H1 (cell line): ENCODE measurements around the gene RASA1. TPM values are rescaled to one million over a fixed set of nuclear protein-coding genes. Genes with fewer than 3 reads are reported as not detected.

Experiments
- ASH2L ChIP-seq: fragments of 200-600, 300-600 bp; sonication (generic); IDR thresholded peaks from one replicate; pipeline ENCODE4 v1.7.1; 2017; ENCODE audit warnings: low read length
- BACH1 ChIP-seq: IDR thresholded peaks from 2 replicates; pipeline ENCODE4 v1.6.1; 2012; ENCODE audit warnings: low read length, improper control_type of control experiment
- POLR2A ChIP-seq, 2 experiments: IDR thresholded peaks; 1 replicate in 1 of 2; 2 replicates in 1 of 2; pipeline ENCODE4 v1.6.1; 2011; ENCODE audit warnings: low read depth in 2 of 2, low read length in 2 of 2, mild to moderate bottlenecking in 2 of 2; ENCODE audit errors: control extremely low read depth in 1 of 2
- polyA plus RNA-seq, 7 experiments: library from polyadenylated mRNA; depleted of rRNA in 3 of 7; stranded (reverse) in 5 of 7; unstranded in 2 of 7; fragments of >200 nt in 5 of 7; fragments of 200-250 nt in 2 of 7; gene quantifications; 1 replicate in 5 of 7; 2 replicates in 1 of 7; 4 replicates in 1 of 7; pipeline versions ENCODE4 v1.2.1 to v1.2.3, GENCODE V29; 2011 to 2013; ENCODE audit warnings: missing spikeins in 2 of 7, mixed read lengths in 2 of 7
- total RNA-seq: library from RNA; stranded (reverse); fragmentation: NEBNext Ultra II Directional; extraction: Animal tissue kit (Norgen Biotek cat#: 25700); gene quantifications from 2 replicates; pipeline ENCODE4 v1.2.1, GENCODE V29; 2021
- TF ChIP-seq, protein P1 (sequence below): IDR thresholded peaks from 2 replicates; pipeline ENCODE4 v1.6.1; 2011; ENCODE audit warnings: low read depth, mild to moderate bottlenecking, low read length; ENCODE audit not compliant: insufficient read depth

Gene RASA1
- total and polyA plus RNA-seq, 2 of the 8 experiments (the other 6 are each of a cell fraction or from before 2014, with no cell fraction given): 15.9 to 33.8 TPM

DNA sequence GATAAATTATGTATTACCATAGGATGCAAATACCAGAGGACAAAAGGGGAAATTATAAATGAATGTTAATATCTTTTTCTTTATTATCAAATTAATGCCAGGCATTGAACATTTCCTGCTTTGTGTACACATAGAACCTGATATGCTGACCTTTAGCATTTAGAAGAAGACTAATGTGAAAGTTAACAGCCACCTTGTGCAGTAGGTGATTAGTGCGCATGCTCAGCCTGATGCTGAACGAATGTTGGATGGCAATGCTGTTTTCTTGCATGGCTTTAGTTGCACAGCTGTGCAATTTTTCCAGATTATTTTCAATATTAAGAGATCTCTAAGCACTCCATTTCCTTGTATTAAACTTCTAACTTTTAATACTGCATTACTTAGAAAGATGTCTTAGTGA lies 99.6 kb downstream of the RASA1 start (continued):
- no peak for TF ChIP-seq BACH1
- TF ChIP-seq, protein P1, sequence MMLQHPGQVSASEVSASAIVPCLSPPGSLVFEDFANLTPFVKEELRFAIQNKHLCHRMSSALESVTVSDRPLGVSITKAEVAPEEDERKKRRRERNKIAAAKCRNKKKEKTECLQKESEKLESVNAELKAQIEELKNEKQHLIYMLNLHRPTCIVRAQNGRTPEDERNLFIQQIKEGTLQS: no peak
- no peak for TF ChIP-seq ASH2L
- no peak for TF ChIP-seq POLR2A (IDR thresholded peaks at IDR 0.05; ENCODE audit: control extremely low read depth in 1 of 2, low read depth in 2 of 2, low read length in 2 of 2)
